ELF-1 (cell line): Measurements from ENCODE around the gene POLR3F.
A peak's percentile ranks its signal among the peaks of the same experiment; 100 is the strongest.
"Not testable (repeated sequence)": the region's sequence is repeated elsewhere in the genome, so short reads cannot be mapped to it uniquely, and the experiment has no call there.

Experiments used
- DNase-seq: peaks from one replicate; pipeline ENCODE4 v3.0.0-alpha.2; 2016; ENCODE audit warnings: low read depth, low spot score

POLR3F gene

GRCh38 chr20:18466894-18467730 lies at the start of gene POLR3F, which contains the start of gene DZANK1:
POLR3F (plus strand) TSS chr20:18467390; CDS start chr20:18467507, 117 bp downstream.
DZANK1 (minus strand) TSS chr20:18467030; CDS start chr20:18465358, 1,672 bp downstream.
- DNase-seq = peak; percentile 99

- no peak for DNase-seq
These were observed 45.6 kb upstream of the POLR3F start for GRCh38 chr20:18421608-18422007.

- DNase-seq = no peak
These were observed 40.0 kb upstream of the POLR3F start for GRCh38 chr20:18427214-18427613.

GRCh38 chr20:18428490-18429173 lies 38.6 kb upstream of the POLR3F start:
- no peak for DNase-seq

GRCh38 chr20:18430172-18430826 lies 36.9 kb upstream of the POLR3F start:
- no peak for DNase-seq

GRCh38 chr20:18431206-18431605 lies 36.0 kb upstream of the POLR3F start:
- peak; percentile 40 for DNase-seq

- no peak for DNase-seq
These were observed 30.3 kb upstream of the POLR3F start for GRCh38 chr20:18436847-18437246.

- no peak for DNase-seq
These were observed 26.8 kb upstream of the POLR3F start for GRCh38 chr20:18440403-18440802.

GRCh38 chr20:18443886-18444285 lies 23.3 kb upstream of the POLR3F start:
- DNase-seq = no peak

- DNase-seq = no peak
These were observed 10.6 kb upstream of the POLR3F start for GRCh38 chr20:18456600-18456999.

- no peak for DNase-seq
These were observed 1.5 kb upstream of the POLR3F start for GRCh38 chr20:18465536-18466200.

GRCh38 chr20:18466574-18466893 lies 656 bp upstream of the POLR3F start:
- no peak for DNase-seq

GRCh38 chr20:18477218-18477617 lies 10.0 kb downstream of the POLR3F start:
- no peak for DNase-seq

- peak; percentile 14 for DNase-seq
These were observed 10.6 kb downstream of the POLR3F start for GRCh38 chr20:18477821-18478220.

GRCh38 chr20:18481596-18481995 lies 14.4 kb downstream of the POLR3F start:
- DNase-seq = no peak

- no peak for DNase-seq
These were observed 21.1 kb downstream of the POLR3F start for GRCh38 chr20:18488301-18488700.

- DNase-seq = peak; percentile 12
These were observed 28.9 kb downstream of the POLR3F start for GRCh38 chr20:18496042-18496441.

- DNase-seq = peak; percentile 91
These were observed 29.8 kb downstream of the POLR3F start, which contains the start of gene RBBP9 for GRCh38 chr20:18496740-18497592. RBBP9 (minus strand) TSS chr20:18497225; CDS start chr20:18497167, 58 bp downstream.

- no peak for DNase-seq
These were observed 30.4 kb downstream of the POLR3F start for GRCh38 chr20:18497603-18498002.

- not testable (repeated sequence) for DNase-seq
These were observed 34.5 kb downstream of the POLR3F start for GRCh38 chr20:18501672-18502071.
